Stimulated activated CD8-positive, alpha-beta memory T cell treated with anti-CD3 and anti-CD28 coated beads, Interleukin-2, amount 100 ng/mL, for 48 hours (primary cell): Measurements from ENCODE around the gene PRDM8.

Experiments used
- DNase-seq, 2 donors: peaks; one replicate each; pipeline ENCODE4 v3.0.0-alpha.2; 2020; ENCODE audit warnings: low read depth in 2 of 2

Gene PRDM8

DNA sequence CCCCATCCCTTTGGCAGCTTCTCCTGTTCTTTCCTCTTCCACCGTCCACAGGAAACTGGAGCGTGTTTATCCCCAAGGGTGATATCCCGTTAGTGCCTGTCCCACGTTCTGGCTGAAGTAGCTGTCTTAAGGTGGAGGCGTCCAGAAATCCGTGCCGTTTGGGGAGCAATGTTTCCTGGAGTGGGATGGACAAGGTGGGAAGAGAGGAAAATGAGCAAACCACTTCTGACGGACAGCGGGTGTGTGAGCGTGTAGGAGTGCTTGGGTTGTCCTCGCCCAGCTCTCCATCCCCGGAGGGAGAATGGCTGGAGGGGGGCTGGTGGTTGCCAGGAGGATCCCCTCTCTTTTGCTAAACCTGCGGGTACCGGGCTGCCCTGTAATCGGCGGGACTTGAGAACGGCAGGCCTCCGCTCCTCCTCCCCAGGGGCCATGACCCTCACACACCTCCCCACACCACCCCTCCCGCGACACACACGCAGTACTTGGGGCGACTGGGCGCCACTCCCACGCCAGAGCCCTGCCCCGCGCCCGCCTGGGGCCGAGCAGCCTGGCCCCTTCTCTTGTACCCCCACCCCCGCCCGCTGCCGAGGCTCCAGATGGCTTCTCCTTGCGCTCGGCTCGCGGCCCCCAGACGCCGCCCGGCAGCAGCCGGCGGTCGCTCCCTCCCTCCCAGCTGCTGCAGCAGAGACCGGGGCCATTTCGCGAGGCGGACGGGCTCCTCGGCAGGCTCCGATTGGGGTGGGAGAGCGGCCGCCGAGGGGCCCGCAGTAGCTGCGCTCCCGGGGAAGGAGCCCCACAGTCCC lies 13.9 kb upstream of the PRDM8 start:
- no peak for DNase-seq

DNA sequence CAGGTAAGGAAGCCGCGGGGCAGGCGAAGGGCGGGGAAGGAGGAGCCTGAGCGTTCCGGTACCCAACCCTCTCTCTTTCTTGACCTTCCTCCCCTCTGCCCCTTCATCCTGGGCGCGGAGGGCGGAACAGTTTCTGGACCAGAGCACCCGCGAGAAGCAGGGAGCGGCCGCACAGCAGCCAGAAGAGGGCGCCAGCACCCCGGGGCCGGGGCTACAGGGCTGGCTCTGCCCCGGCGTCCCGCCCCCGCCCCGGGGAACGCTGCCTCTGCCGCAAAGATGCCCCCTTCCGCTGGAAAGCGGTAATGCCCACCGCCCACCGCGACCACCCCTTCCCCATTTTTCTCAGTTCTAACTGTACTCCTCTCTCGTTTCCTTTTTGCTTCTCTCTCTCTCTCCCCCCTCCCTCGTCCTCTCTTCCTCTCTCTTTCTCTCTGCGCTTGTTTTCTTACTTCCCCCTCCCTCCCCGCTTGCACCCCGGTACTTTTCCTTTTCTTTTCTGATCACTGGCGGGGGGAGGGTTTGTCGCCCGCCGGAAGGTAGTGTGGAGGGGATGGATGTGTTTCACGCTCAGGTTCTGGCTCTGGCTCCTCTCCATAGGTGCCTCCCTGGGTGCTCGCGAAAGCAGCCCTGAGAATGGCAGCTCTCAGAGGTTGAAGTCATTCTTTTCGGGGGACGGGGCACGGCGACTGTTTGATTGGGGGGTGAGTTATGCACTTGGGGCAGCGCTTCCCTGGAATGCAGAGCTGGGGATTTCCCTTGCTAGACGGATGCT lies 13.1 kb upstream of the PRDM8 start:
- DNase-seq: peak; percentile 88 to 94

DNA sequence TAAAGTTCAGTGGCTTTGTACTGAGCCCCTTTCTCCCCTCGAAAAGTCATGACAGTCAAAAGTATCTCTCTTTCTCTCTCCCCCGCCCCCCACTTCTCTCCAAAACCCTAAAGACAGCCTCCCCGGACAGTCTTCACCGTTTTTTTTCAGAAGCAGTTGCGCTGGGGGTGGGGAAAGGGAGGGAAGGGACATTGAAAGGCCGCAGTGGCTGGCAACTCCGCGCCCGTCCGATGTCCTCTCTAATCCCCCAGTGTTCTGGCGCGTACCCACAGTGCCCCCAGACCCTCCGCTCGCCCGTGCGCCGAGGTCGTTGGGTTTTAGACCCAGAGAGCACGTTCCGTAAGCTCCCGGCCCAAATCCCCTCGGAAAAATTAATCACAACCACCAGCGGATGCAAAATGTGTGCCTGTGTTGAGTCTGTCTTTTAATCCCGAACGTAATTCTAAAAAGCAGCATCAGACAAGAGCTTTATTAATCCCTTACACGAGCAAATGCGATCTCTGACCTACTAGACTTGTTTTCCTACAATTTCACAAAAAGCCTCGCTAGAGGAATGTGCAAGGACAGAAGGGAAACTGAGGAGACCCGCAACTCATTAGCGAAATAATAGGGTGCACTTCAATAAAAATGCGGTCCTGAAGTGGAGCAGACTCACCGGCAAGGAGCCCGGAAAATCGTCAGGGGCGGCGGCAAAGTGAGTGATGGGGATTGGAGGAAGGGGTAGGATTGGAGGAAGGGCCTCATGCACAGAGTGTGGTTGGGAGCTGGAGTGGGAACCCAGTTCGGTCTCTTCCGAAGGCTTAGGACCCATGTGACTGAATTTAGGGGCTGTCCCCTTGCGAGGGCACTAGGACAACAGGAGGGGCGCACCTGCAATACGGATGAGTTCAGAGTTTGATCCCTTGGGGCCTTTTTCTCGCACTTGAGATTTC lies 12.2 kb upstream of the PRDM8 start:
- no peak for DNase-seq

DNA sequence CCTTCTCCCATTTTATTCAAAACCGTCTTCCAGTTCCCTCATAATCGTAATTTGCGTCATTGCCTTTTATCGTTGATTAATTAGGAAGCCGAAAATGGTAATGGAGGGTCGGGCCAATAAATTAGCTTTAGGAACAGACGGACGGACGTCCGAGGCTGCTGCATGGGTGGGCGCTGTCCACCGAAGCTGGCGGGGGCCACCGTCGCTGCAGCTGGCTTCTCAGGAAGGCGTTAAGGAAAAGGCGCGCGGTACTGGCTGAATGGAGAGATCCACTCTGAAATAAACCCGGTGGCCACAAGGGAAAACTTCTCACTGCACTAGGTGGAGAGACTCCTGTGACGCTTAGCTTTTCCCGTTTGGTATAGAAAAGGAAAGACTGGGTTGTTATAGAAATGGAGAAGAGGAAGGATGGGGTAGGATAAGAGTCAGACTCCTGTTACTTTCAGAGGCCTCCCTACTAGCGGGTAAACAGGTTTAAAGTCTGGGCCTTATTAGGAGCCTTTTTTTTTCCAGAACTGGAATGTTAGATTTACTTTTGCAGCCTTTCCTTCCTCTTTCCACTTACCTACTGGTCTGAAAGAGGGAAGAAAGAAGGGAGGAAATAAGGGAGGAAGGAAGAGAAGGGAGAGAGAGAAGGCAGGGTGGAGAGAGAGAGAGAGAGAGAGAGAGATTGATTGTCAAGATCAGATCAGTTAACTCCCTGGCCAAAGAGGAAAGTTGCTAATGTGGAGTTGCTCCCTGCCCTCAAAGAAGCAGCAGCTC lies 11.3 kb upstream of the PRDM8 start:
- DNase-seq: no peak

DNA sequence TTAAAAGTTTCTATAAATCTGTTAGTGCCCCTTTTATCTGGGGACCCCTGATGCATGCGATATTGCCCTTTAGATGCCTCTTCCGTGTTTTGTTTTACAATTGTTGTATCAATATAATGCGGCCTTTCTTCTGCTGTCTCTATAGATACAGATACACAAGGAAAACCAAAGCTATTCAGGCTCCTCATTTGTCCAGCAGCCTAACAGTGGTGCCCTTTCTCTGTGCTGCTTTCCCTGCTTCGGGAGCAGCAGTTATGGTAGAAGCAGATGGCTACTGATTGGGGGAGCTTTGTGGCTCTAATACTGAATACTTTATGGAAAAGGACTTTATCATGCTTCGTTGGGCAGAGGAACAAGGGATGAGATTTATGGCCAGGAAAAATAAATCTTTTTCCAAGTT lies 10.6 kb upstream of the PRDM8 start:
- DNase-seq: no peak

DNA sequence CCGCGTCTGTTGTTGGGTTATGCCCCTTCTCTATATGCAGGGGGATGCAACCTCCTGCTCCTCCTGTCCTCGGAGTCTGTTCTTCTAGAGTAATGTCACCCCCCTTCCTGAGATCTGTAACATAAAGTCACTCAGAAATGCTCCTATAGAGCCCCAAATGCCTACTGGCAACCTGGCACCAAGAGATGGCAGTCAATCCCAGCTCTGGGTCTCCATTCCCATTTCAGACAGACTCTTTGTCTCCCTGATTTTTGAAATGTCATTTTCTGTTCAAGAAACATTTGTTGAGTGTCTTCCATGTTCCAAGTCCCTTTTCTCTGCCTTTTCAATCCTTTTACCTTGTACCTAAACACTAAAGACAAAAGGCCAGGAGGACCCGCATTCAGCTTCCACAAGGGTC lies 9.6 kb upstream of the PRDM8 start:
- no peak for DNase-seq

DNA sequence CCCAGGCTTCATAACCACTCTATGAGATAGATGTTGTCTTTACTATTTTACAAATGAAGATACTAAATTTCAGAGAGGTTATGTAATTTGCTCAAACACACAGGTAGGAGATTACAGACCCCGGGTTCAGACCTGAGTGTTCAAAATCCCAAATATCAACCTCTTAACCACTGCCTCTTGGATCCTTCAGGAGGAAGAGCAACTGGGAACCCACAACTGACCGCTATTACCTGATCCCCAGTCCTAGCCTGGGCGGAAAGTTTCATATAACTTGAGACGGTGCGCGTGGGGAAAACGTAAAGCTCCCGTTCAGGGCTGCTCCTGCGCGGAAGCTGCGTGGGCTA lies 8.9 kb upstream of the PRDM8 start:
- no peak for DNase-seq

DNA sequence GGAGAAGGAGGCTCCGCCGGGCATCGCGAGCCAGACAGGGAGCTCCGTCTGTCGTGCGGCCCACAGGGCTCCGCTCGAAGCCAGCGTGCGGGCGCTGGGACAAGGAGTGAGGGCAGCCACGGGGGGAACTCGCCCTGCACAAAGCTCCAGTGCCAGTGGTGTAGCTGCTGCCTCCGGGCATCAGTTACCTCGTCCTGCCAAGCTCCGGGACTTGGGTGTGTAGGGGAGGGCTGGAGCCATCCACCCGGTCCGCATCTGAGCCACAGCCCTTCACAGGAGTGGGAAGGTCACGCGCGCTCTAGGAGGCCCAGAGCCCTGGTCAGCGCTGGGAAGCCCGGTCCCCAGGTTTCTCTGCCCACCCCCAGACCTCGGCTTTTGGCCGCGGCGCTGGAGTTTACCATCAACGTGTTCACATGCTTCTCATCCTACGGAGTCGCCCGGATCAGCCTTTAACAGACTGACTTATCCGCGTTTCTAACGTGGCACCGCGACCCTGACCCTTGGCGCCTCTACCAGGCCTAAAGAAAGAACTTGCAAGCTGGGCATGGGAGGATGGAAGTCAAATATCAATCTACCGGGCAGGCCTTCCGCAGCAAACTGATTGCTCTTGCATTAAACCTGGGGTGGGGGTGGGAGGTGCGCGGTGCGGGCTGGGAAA lies 8.4 kb upstream of the PRDM8 start:
- no peak for DNase-seq

DNA sequence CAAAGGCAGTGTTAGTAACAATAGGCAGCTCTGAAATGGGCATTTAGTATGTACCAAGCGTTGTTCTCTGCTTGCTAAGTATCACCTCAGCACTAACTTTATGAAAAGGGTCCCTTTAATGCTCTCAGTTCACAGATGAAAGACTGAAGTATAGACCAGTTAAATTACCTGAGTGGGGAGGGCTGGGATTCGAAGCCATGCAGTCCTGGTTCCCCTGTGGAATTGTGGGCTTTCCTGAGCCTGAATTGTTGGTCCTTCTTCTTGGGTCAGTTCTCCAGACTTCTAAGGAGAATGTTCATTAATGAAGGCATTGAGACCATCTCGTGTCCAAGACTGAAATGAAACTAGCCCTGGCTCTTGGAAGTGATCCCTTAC lies 7.7 kb upstream of the PRDM8 start:
- DNase-seq: no peak

DNA sequence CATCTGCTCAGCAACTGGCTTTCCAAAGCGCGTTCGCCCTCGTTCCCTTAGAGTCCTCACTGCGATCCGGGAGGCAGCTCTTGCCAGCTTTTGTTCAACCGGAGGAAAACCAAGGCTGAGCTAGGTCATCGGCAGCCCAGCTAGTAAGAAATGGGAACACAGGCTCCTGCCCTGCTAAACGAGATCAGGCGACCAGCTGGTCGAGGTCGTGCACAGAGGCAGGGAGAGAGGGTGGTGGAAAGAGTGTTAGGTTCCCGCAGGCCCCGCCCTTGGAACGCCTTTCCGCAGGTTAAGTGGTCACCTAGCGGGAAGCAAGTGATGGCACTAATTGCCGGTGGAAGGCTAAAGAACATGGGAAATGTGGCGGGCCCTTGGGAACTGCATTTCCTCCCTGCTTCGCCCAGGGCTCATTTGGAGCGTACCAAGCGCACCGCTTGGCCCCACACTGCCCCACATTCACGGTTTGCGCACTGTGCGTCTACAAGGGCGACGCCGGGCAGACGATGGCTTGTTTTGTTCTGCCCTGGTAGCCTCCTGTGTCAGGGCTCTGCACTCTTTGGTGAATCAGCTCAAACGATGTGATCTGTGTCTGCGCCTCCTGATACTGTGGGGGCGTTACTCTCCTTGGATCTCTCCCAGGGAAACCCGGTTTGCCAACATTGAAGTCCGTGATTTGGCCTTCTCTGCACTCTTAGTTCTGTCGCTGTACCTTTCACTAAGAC lies 7.2 kb upstream of the PRDM8 start:
- DNase-seq: no peak

DNA sequence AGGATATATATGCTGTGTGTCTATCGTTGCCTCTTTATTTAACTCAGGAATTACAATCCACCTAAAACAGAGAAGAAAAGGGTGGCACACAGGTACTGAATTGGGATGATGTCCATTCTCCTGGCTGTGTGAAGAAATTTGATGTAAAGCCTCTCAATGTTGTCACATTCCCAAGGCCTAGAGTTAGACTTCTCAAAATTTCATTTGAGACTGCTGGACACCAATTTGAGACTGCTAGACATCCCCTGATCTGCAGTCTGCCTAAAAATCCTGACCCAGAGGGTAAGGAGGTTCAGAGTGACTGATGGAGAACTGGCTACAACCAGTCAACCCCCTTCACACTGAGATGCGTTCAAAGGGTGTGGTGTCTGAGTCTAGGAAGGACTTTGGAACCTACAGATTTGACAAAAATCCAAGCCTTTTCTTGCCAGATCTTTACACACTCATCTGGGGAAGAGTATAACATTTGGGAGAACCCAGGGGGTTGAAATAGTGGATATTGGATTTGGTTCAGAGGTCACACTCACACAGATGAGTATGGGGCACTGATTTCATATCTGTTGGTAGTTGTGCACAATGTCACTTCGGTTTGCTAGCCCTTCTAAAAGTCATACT lies 4.9 kb upstream of the PRDM8 start:
- DNase-seq: no peak

DNA sequence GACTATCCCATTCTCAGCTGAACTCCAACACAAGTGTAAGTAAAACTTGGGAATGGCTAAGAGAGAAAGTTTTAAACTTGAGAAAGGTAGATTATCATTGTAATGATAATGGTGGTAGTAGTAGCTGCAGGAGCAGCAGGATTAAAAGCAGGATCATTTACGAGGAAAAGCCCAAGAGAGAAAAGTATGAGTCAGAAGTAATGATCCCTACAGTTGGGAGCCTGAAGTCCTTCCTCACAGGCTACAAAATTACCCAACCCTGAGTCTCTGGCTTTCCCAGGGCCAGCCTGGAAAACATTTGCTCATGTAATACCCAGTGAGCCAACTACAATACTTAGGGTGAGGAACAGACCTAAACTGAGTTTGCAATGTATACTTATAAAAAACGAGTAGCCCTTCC lies 4.4 kb upstream of the PRDM8 start:
- no peak for DNase-seq

DNA sequence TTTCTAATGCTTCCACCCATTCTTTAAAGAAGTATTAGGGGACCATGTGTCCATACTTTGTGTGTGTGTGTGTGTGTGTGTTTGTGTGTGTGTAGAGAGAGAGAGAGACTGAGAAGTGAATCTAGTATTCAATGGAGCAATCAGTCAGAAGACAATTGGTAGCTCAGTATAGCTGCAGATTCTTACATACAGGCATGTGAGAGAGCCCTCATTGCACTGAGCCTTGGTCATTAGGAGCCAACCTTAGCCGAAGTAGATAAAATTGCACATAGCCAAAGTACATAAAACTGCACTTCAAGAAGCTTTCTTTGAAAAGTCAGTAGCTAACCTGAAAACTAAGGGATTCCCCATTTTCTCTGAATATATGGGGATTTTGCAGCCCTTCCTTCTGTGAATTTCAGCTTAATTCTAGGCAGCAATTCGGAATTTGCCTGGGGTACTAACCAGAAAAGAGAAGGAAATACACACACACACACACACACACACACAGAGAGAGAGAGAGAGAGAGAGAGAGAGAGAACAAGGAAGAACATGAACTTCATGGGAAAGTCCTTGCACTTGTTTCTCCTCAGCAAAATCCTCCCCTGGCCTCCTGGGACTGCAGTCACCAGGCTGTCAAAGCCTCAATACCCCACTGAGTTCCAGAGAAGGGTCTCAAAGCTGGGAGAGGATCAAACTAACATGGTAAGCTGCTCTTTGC lies 1.7 kb upstream of the PRDM8 start:
- no peak for DNase-seq

DNA sequence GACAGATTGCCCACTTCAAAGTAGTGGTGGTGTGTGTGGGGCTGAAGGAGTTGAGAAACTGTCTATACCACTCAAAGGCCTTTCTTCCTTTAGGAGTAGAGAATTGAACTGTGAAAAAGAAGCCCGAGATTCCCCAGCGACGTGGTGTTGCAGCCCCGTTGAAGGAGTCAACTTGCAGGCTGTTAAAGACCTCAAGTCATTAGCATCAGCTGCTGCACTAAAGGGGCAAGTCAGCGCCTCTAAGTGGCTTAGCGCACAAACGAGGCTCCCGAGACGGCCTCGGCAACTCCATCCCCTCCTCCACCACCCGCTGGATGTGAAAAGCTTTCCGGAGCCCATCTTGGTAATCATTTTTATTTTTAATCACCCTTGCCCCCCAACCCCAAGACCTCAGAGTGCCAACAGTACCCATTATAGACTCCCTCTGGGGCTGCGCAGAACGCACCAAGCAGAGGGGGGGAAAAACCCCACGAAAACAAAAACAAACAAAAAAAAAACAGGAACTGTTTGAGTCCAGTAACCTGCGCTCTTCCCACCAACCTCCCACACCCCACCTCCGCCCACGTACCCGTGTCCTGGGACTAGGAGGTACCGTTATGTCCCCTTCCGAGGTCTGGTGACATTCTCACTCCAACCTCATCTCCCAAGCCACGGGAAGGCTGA lies 913 bp upstream of the PRDM8 start:
- no peak for DNase-seq

DNA sequence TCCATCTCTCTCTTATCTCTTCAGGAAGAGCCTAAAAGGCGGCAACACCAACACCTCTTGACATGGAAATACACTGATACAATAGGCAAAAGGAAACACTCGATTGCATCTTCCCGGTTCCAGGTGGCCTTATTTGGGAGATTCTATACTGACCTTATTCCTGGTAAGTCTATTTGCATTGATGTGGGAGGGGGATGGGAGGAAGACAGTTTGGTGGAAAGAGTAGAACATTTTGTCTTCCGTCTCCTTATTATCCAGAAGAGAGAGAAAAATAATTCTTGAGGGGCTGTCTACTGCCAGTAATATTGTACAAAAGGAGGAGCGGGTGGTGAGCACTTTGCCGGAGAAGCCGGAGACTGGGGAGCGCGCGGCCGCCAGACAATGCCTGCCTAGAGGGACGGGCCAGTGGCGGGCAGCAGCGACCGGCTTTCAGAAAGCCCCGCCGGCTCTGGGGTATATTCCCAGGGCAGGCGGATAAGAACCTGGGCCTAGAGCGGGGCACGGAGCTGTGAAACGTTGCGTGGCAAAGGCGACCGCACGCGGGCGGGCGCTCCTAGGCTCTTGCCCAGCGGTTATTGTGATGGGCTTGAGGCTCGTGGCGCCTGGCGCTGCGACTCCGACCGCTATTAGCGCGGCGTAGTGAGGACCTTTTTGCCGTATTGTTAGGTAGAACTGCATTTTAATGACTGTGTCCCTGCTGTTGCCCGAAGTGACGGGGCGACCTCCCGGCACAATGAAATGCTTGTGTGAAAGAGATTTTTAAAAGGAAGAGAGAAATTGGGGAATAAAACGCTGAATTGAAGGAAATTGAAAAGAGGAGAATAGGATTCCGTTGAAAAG lies 518 bp downstream of the PRDM8 start:
- DNase-seq: no peak

DNA sequence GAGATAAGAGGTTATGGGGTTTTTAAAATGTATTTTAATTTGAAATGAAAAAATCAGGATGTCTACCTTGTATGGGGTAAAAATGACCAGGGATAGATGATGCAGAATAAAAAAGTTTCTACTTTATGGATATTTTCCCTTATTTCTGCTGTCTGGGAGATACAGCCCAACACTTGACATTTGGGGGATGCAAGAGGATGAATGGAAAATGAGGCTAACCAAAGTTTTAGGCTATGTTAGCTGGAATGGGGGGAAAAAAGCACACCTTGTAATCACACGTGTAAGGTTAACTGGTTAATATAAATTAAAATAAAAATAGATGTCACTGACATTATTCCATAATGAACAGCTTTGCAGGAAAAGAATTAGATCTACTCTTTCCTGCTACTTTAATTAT lies 1.1 kb downstream of the PRDM8 start:
- no peak for DNase-seq

DNA sequence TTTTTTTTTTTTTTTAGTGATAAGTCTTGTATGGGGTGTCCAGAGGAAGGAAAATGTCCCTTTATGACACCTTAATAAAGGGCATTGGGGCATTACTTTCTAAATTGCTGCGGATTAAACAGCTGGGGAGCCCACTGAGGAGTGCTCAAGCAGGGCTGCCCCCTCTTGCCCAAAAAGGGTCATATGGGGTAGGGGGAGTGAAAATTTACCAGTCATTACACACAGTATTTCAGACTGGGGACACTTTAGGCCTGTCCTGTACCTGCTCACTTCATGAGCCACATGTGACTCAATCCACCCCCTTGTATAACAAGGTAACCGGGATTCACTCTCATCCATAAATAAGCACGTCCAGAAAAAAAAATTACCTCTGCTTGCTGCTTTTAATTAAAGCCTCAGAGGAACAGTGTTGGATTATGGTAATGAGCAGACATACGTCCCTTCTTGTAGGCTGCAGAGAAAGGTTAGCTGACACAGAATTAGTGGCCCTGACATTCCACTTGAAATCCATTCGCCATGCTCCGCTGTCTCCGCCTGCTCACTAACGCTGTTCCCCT lies 1.8 kb downstream of the PRDM8 start:
- DNase-seq: no peak

DNA sequence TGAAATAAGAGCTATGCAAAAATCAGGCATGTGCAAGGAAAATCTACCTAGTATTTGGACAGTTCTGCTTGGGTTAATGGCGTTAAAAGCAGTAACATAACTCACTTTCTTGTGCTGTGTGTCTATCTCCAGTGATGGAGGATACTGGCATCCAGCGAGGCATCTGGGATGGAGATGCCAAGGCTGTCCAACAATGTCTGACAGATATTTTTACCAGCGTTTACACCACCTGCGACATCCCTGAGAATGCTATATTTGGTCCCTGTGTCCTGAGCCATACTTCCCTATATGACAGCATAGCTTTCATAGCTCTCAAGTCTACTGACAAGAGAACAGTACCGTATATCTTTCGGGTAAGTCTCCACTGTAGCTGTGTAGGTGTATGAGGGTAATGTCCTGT lies 2.6 kb downstream of the PRDM8 start:
- DNase-seq: no peak
